22Rv1 (cell line): ENCODE measurements around the gene SMIM22.

Experiments used
- H3K27ac ChIP-seq: fragments of 450-650 bp; 2 replicates; pipeline ENCODE4 v1.5.1; 2017
- CTCF ChIP-seq: fragments of 450-650 bp; IDR thresholded peaks from 2 replicates; pipeline ENCODE4 v1.5.1; 2017; ENCODE audit warnings: mild to moderate bottlenecking
- ZFX ChIP-seq: fragments of 450-650 bp; IDR thresholded peaks from 2 replicates; pipeline ENCODE4 v1.6.1; 2017; ENCODE audit warnings: antibody characterized with exemption, borderline replicate concordance

Gene SMIM22

GRCh38 chr16:4802659-4803287 lies 7.6 kb downstream of the SMIM22 start:
- H3K27ac ChIP-seq, result peak overlapping the region; percentile 94
- TF ChIP-seq ZFX (no peak), CTCF (no peak)

GRCh38 chr16:4803401-4803844 lies 8.3 kb downstream of the SMIM22 start:
- H3K27ac ChIP-seq, result peak overlapping the region; percentile 94

DNA sequence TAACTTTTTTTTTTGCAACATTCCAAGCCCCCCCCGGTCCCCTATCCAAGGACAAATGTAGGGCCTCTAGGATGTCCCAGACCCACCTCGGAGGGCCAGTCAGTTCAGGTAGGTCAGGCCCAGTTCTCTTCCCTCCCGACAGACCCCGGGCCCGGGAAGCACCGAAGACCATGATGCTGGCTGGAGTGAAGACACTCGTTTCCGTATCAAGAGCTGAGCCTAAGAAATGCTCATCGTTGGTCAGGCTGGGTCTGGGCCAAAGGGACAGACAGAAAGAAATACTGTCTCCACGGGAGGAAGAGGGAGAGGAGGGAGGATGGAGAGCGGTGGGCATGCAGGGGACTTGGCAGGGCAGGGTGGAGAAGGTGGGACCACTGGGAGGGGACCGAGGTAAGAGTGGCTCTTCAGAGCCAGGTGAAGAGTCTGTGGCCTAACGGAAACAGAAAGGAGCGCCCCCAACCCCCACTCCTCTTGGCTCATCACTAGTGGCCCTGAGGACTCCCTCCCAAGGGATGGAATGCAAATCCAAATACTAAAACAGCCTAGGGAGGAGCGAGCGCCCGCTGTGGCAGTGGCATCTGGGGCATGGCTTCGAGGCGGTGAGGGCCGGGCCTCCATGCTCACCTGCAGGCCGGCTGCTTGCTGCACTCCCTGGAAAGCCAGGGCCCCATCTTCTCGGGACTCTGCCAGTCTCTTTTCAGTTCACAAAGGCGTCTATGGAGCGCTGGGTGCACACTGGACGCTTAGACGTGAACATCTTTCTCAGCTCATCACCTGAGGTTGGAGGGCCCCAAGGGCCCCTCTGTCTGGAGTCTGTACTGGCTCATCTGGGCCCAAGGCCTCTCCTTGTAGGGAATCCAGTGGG lies 9.0 kb downstream of the SMIM22 start:
- TF ChIP-seq ZFX (no peak), CTCF (no peak)
- peak overlapping the region; percentile 94 for H3K27ac ChIP-seq

More at GRCh38 chr16:4803401-4803844, 8.3 kb downstream of the SMIM22 start:
- TF ChIP-seq CTCF (no peak), ZFX (no peak)

DNA sequence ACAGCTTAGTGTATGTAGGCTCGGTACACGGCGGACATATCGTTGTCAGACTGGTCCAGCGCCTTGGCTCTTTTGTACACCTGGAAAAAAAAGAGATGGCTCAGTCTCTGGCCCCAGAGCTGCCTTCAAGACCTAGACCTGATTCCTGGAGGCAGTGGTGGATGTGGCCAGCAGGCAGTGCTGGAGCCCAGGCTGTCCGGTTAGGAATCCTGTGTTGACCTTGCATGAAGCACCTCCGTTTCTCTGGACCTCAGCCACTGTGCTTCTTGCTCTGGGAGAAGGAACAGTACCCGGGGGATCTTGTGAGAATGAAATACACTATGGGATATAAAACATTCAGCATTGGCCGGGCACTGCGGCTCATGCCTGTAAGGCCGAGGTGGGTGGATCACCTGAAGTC lies 10.1 kb downstream of the SMIM22 start:
- H3K27ac ChIP-seq, result no peak overlapping the region
- TF ChIP-seq CTCF (no peak), ZFX (no peak)

- TF ChIP-seq CTCF (no peak), ZFX (no peak)
- no peak overlapping the region for H3K27ac ChIP-seq
Observed at GRCh38 chr16:4806280-4806679, 11.1 kb downstream of the SMIM22 start.

DNA sequence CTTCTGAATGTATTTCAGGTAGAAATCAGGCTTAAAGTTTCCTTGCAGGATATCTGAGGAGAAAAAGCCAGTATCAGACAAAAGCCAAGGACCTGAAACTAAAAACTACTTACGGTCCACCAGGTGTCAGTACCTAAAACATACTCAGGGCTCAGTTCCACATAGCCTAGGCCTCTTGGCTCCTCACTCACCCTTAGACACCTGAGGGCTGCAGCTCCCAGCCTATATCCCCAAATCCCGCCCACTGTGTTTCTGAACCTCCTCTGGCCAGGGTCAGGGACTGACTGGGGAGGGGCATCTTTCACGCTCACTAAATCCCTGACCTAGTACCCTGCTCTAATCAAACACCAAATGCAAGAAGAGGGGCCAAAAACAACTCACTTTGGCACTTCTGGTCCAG lies 16.1 kb downstream of the SMIM22 start:
- TF ChIP-seq CTCF (no peak), ZFX (no peak)
- H3K27ac ChIP-seq, result no peak overlapping the region

GRCh38 chr16:4811773-4812172 lies 16.6 kb downstream of the SMIM22 start:
- no peak overlapping the region for H3K27ac ChIP-seq
- no peak for TF ChIP-seq ZFX
- TF ChIP-seq CTCF, result no peak
